WTC11 (cell line): ENCODE measurements around the gene NCBP1. TPM values are rescaled to one million over a fixed set of nuclear protein-coding genes. Genes with fewer than 3 reads are reported as not detected.

Experiments
- ATAC-seq: fragments of 200-7000 bp; cut with Tn5 transposase; 2 replicates; pipeline ENCODE4 v1.10.0; 2021; ENCODE audit warnings: mild to moderate bottlenecking, moderate library complexity
- Bru-seq: library from RNA; stranded (reverse); fragments of 400-500 nt; gene quantifications from one replicate; lab custom pipeline; 2021; lab: Mats Ljungman, UMichigan
- CTCF ChIA-PET: fragments of 300-600 bp; sonication (Branson Sonifier 250); formaldehyde crosslinking; loops from one replicate; lab custom pipeline; 2021; ENCODE audit warnings: antibody characterized with exemption; lab: Charles Lee
- POLR2A ChIA-PET: fragments of 350-600 bp; sonication (Branson Sonifier 250); formaldehyde crosslinking; loops from one replicate; lab custom pipeline; 2021; ENCODE audit warnings: antibody characterized with exemption; lab: Charles Lee
- DNase-seq: peaks from one replicate; pipeline ENCODE4 v3.0.0; 2021; ENCODE audit warnings: low spot score
- H3K27ac Mint-ChIP-seq: 2 replicates; pipeline ENCODE4 v1.8.0; 2021; ENCODE audit warnings: mixed read lengths
- H3K27me3 Mint-ChIP-seq: 2 replicates; pipeline ENCODE4 v1.8.0; 2021; ENCODE audit warnings: low read depth, mild to moderate bottlenecking, moderate library complexity, mixed read lengths
- H3K36me3 Mint-ChIP-seq: 2 replicates; pipeline ENCODE4 v1.8.0; 2021; ENCODE audit warnings: mixed read lengths
- H3K4me1 Mint-ChIP-seq: 2 replicates; pipeline ENCODE4 v1.8.0; 2022; ENCODE audit warnings: mixed read lengths
- H3K4me3 Mint-ChIP-seq: 2 replicates; pipeline ENCODE4 v1.8.0; 2021; ENCODE audit warnings: mild to moderate bottlenecking, moderate library complexity, mixed read lengths
- H3K9me3 Mint-ChIP-seq: 2 replicates; pipeline ENCODE4 v1.8.0; 2021; ENCODE audit warnings: mixed read lengths
- CREM ChIP-seq: sonication (generic); formaldehyde crosslinking; IDR thresholded peaks from 2 replicates; pipeline ENCODE4 v1.8.1; 2022; ENCODE audit warnings: mild to moderate bottlenecking, missing genetic modification reagents, moderate library complexity
- ETV6 ChIP-seq: sonication (generic); formaldehyde crosslinking; IDR thresholded peaks from 2 replicates; pipeline ENCODE4 v1.8.1; 2022; ENCODE audit warnings: mild to moderate bottlenecking, missing genetic modification reagents
- FOXK1 ChIP-seq: sonication (generic); formaldehyde crosslinking; IDR thresholded peaks from 2 replicates; pipeline ENCODE4 v1.8.0; 2022; ENCODE audit warnings: mild to moderate bottlenecking, moderate library complexity, missing genetic modification reagents
- FOXP4 ChIP-seq: sonication (generic); formaldehyde crosslinking; IDR thresholded peaks from 2 replicates; pipeline ENCODE4 v1.8.0; 2022; ENCODE audit warnings: mild to moderate bottlenecking, missing genetic modification reagents
- HMGXB4 ChIP-seq: sonication (generic); formaldehyde crosslinking; IDR thresholded peaks from 2 replicates; pipeline ENCODE4 v1.8.1; 2023; ENCODE audit warnings: mild to moderate bottlenecking, moderate library complexity, missing genetic modification reagents
- MAX ChIP-seq: sonication (generic); formaldehyde crosslinking; IDR thresholded peaks from 2 replicates; pipeline ENCODE4 v1.8.0; 2022; ENCODE audit warnings: mild to moderate bottlenecking, missing genetic modification reagents
- MYBL2 ChIP-seq: sonication (generic); formaldehyde crosslinking; IDR thresholded peaks from 2 replicates; pipeline ENCODE4 v1.8.1; 2023; ENCODE audit warnings: mild to moderate bottlenecking, moderate library complexity, missing genetic modification reagents
- NFE2L1 ChIP-seq: sonication (generic); formaldehyde crosslinking; IDR thresholded peaks from 2 replicates; pipeline ENCODE4 v1.8.1; 2023; ENCODE audit warnings: missing genetic modification reagents
- NFYB ChIP-seq: sonication (generic); formaldehyde crosslinking; conservative IDR thresholded peaks from 2 replicates; pipeline ENCODE4 v1.8.0; 2022; ENCODE audit warnings: low read depth, missing genetic modification reagents
- NR2C2 ChIP-seq: sonication (generic); formaldehyde crosslinking; IDR thresholded peaks from 2 replicates; pipeline ENCODE4 v1.8.0; 2022; ENCODE audit warnings: mild to moderate bottlenecking, missing genetic modification reagents
- SMAD3 ChIP-seq: sonication (generic); formaldehyde crosslinking; IDR thresholded peaks from 2 replicates; pipeline ENCODE4 v1.8.0; 2022; ENCODE audit warnings: missing genetic modification reagents, mild to moderate bottlenecking, borderline replicate concordance
- USF1 ChIP-seq: sonication (generic); formaldehyde crosslinking; IDR thresholded peaks from 2 replicates; pipeline ENCODE4 v1.8.0; 2022; ENCODE audit warnings: mild to moderate bottlenecking, missing genetic modification reagents
- ZBTB21 ChIP-seq: sonication (generic); formaldehyde crosslinking; IDR thresholded peaks from 2 replicates; pipeline ENCODE4 v1.8.1; 2023; ENCODE audit warnings: mild to moderate bottlenecking, missing genetic modification reagents, borderline replicate concordance
- ZNF396 ChIP-seq: fragments of 250-450 bp; sonication (Bioruptor Pico); IDR thresholded peaks from 2 replicates; pipeline ENCODE4 v1.8.0; 2021; ENCODE audit warnings: mild to moderate bottlenecking, moderate library complexity, borderline replicate concordance
- ZNF512 ChIP-seq: sonication (generic); formaldehyde crosslinking; IDR thresholded peaks from 2 replicates; pipeline ENCODE4 v1.8.1; 2022; ENCODE audit warnings: missing genetic modification reagents, borderline replicate concordance
- long read RNA-seq, 3 experiments: library from RNA in 1 of 3; library from capped mRNA in 1 of 3; library from polyadenylated mRNA in 1 of 3; unstranded in 2 of 3; stranded (forward) in 1 of 3; transcript quantifications; one replicate each; pipeline ENCODE4 v2.0.0, GENCODE V29; 2021
- total RNA-seq: library from RNA; stranded (reverse); gene quantifications from 3 replicates; pipeline ENCODE4 v1.2.3, GENCODE V29; 2021
- TF ChIP-seq, protein P1 (sequence below): sonication (generic); formaldehyde crosslinking; IDR thresholded peaks from 2 replicates; pipeline ENCODE4 v1.8.1; 2023; ENCODE audit warnings: mild to moderate bottlenecking, missing genetic modification reagents, moderate library complexity
- TF ChIP-seq, protein P2 (sequence below): sonication (generic); formaldehyde crosslinking; IDR thresholded peaks from 2 replicates; pipeline ENCODE4 v1.8.1; 2022; ENCODE audit warnings: mild to moderate bottlenecking, moderate library complexity, missing genetic modification reagents
- TF ChIP-seq, protein P3 (sequence below): sonication (generic); formaldehyde crosslinking; IDR thresholded peaks from 2 replicates; pipeline ENCODE4 v1.8.1; 2022; ENCODE audit warnings: mild to moderate bottlenecking, missing genetic modification reagents, moderate library complexity, borderline replicate concordance
- TF ChIP-seq, protein P4 (sequence below): sonication (generic); formaldehyde crosslinking; IDR thresholded peaks from 2 replicates; pipeline ENCODE4 v1.8.1; 2023; ENCODE audit warnings: mild to moderate bottlenecking, missing genetic modification reagents

Gene NCBP1, protein sequence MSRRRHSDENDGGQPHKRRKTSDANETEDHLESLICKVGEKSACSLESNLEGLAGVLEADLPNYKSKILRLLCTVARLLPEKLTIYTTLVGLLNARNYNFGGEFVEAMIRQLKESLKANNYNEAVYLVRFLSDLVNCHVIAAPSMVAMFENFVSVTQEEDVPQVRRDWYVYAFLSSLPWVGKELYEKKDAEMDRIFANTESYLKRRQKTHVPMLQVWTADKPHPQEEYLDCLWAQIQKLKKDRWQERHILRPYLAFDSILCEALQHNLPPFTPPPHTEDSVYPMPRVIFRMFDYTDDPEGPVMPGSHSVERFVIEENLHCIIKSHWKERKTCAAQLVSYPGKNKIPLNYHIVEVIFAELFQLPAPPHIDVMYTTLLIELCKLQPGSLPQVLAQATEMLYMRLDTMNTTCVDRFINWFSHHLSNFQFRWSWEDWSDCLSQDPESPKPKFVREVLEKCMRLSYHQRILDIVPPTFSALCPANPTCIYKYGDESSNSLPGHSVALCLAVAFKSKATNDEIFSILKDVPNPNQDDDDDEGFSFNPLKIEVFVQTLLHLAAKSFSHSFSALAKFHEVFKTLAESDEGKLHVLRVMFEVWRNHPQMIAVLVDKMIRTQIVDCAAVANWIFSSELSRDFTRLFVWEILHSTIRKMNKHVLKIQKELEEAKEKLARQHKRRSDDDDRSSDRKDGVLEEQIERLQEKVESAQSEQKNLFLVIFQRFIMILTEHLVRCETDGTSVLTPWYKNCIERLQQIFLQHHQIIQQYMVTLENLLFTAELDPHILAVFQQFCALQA
- 47.8 to 61.1 TPM (median 51.3 TPM) in 3 replicates for total RNA-seq
- Bru-seq, nascent RNA: percentile 93 among the genes with signal in this experiment
- long read RNA-seq, experiment 1, full-length matches to known transcripts: 344 of 420 reads
- long read RNA-seq, experiment 1, partial matches to known transcripts: 25 of 420 reads
- long read RNA-seq, experiment 1, other reads (novel, unspliced or antisense): 51 of 420 reads
- long read RNA-seq, experiment 2, full-length matches to known transcripts: 18 of 62 reads
- long read RNA-seq, experiment 2, partial matches to known transcripts: 16 of 62 reads
- long read RNA-seq, experiment 2, other reads (novel, unspliced or antisense): 28 of 62 reads
- long read RNA-seq, experiment 3, full-length matches to known transcripts: 10 of 14 reads
- long read RNA-seq, experiment 3, partial matches to known transcripts: 3 of 14 reads
- long read RNA-seq, experiment 3, other reads (novel, unspliced or antisense): 1 of 14 reads

GRCh38 chr9:97632985-97633858 is at the start of gene NCBP1, which contains the start of gene TSTD2:
Gene NCBP1, plus strand, starts transcription at chr9:97633821. Its CDS starts 61 bp downstream, at chr9:97633882.
Gene TSTD2, minus strand, starts transcription at chr9:97633368. Its CDS starts 5,806 bp downstream, at chr9:97627562.
- Mint-ChIP-seq H3K36me3 (no peaks in the 10 kb centered on the region), H3K9me3 (no peaks in the 10 kb centered on the region), H3K27me3 (no peaks in the 10 kb centered on the region), H3K27ac (peak within 1 kb of the TSS; percentile 100), H3K4me3 (peak within 1 kb of the TSS; percentile 98), H3K4me1 (peaks cover 48% of the 10 kb centered on the region)
- DNase-seq (peak; percentile 94), ATAC-seq (peak; percentile 92)
- ChIA-PET CTCF (interaction anchor here (0.5 to 2.5 kb wide), 12 partner anchors 18 to 326 kb away, joined by 3 to 20 read pairs (median 4); partner anchors contain the start of genes CCDC180 and TMOD1), POLR2A (interaction anchor here (0.6 to 2.0 kb wide), 9 partner anchors 10 to 779 kb away, joined by 3 to 6 read pairs (median 3); partner anchors contain the start of genes TBC1D2, TMOD1 and ZNF782)
- TF ChIP-seq NFE2L1 (CRISPR knock-in tag) (0 out of 2 replicates have a peak, but pooled peaks have one; percentile 58), ZBTB21 (CRISPR knock-in tag) (peak; percentile 87; the same call in 1 of the 2 replicates), SMAD3 (no peak), FOXP4 (CRISPR knock-in tag) (peak; percentile 31; the same call in 1 of the 2 replicates), ZNF396 (CRISPR knock-in tag) (no peak), USF1 (peak; percentile 74; the same call in 1 of the 2 replicates), FOXK1 (CRISPR knock-in tag) (peak; percentile 57; the same call in 1 of the 2 replicates), NR2C2 (peak; percentile 83), ZNF512 (no peak), ETV6 (CRISPR knock-in tag) (peak; percentile 37; the same call in 1 of the 2 replicates), NFYB (peak; percentile 82), MAX (CRISPR knock-in tag) (peak; percentile 80), CREM (peak; percentile 86), HMGXB4 (CRISPR knock-in tag) (peak; percentile 53; the same call in 1 of the 2 replicates), MYBL2 (peak; percentile 88)
- TF ChIP-seq, protein P1, sequence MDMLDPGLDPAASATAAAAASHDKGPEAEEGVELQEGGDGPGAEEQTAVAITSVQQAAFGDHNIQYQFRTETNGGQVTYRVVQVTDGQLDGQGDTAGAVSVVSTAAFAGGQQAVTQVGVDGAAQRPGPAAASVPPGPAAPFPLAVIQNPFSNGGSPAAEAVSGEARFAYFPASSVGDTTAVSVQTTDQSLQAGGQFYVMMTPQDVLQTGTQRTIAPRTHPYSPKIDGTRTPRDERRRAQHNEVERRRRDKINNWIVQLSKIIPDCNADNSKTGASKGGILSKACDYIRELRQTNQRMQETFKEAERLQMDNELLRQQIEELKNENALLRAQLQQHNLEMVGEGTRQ (CRISPR knock-in tag): peak; percentile 79
- TF ChIP-seq, protein P2, sequence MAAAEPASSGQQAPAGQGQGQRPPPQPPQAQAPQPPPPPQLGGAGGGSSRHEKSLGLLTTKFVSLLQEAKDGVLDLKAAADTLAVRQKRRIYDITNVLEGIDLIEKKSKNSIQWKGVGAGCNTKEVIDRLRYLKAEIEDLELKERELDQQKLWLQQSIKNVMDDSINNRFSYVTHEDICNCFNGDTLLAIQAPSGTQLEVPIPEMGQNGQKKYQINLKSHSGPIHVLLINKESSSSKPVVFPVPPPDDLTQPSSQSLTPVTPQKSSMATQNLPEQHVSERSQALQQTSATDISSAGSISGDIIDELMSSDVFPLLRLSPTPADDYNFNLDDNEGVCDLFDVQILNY (CRISPR knock-in tag): no peak
- TF ChIP-seq, protein P3, sequence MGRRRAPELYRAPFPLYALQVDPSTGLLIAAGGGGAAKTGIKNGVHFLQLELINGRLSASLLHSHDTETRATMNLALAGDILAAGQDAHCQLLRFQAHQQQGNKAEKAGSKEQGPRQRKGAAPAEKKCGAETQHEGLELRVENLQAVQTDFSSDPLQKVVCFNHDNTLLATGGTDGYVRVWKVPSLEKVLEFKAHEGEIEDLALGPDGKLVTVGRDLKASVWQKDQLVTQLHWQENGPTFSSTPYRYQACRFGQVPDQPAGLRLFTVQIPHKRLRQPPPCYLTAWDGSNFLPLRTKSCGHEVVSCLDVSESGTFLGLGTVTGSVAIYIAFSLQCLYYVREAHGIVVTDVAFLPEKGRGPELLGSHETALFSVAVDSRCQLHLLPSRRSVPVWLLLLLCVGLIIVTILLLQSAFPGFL: no peak
- TF ChIP-seq, protein P4, sequence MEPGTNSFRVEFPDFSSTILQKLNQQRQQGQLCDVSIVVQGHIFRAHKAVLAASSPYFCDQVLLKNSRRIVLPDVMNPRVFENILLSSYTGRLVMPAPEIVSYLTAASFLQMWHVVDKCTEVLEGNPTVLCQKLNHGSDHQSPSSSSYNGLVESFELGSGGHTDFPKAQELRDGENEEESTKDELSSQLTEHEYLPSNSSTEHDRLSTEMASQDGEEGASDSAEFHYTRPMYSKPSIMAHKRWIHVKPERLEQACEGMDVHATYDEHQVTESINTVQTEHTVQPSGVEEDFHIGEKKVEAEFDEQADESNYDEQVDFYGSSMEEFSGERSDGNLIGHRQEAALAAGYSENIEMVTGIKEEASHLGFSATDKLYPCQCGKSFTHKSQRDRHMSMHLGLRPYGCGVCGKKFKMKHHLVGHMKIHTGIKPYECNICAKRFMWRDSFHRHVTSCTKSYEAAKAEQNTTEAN: peak; percentile 2; the same call in 1 of the 2 replicates
